HCT116 (cell line): ENCODE measurements around the gene TBC1D12. TPM values are rescaled to one million over a fixed set of nuclear protein-coding genes. Genes with fewer than 3 reads are reported as not detected.

ENCODE experiments used
- ATAC-seq: fragments of 200-7000 bp; cut with Tn5 transposase; 2 replicates; pipeline ENCODE4 v1.9.1; 2020; ENCODE audit warnings: mild to moderate bottlenecking, moderate library complexity
- BruUV-seq: library from RNA; stranded (reverse); fragments of 400-500 nt; replicated peaks from 2 replicates; lab custom pipeline; 2021; lab: Mats Ljungman, UMichigan
- CTCF ChIA-PET: fragments of 300-600 bp; sonication (Branson Sonifier 250); formaldehyde crosslinking; loops from one replicate; lab custom pipeline; 2021; ENCODE audit warnings: antibody characterized with exemption; lab: Charles Lee
- POLR2A ChIA-PET: fragments of 300-600, 350-600 bp; sonication (Branson Sonifier 250); formaldehyde crosslinking; loops from one replicate; lab custom pipeline; 2021; ENCODE audit warnings: antibody characterized with exemption; lab: Charles Lee
- RAD21 ChIA-PET, 2 experiments: fragments of 300-600 bp; sonication (Branson Sonifier 250); formaldehyde crosslinking; loops; one replicate each; lab custom pipeline; 2023; ENCODE audit warnings: low total read pairs in 2 of 2; ENCODE audit not compliant: uncharacterized antibody in 2 of 2, unreplicated experiment in 2 of 2, low non-redundant PET in 1 of 2; lab: Charles Lee
- DNase-seq: peaks from one replicate; pipeline ENCODE4 v3.0.0-alpha.2; 2010; ENCODE audit warnings: low read depth, low spot score
- H2AFZ ChIP-seq: fragments of 200-600 bp; shearing (Covaris generic), sonication (generic); 2 replicates; pipeline ENCODE4 v1.6.1; 2017; ENCODE audit warnings: low read depth, mixed run types, mixed read lengths, antibody characterized with exemption, low read length; ENCODE audit not compliant: poor library complexity, severe bottlenecking
- H3K27ac ChIP-seq: 2 replicates; pipeline ENCODE4 v1.5.1; 2012; ENCODE audit warnings: low read depth, low read length
- H3K27me3 ChIP-seq: fragments of 200-600 bp; sonication (generic); 2 replicates; pipeline ENCODE4 v1.6.1; 2016; ENCODE audit warnings: mixed run types, low read length, mixed read lengths; ENCODE audit not compliant: insufficient read depth
- H3K36me3 ChIP-seq, 2 experiments: fragments of 200-500 bp in 1 of 2; fragments of 200-600 bp in 1 of 2; sonication (Bioruptor generic) in 1 of 2; sonication (generic) in 1 of 2; 2 replicates each; pipeline versions ENCODE4 v1.5.1 to v1.6.1; 2014 to 2016; ENCODE audit warnings: low read length in 2 of 2, inconsistent platforms in 1 of 2, mixed read lengths in 1 of 2, mixed run types in 1 of 2; ENCODE audit not compliant: insufficient read depth in 2 of 2, control insufficient read depth in 1 of 2
- H3K4me1 ChIP-seq, 2 experiments: fragments of 200-600 bp in 1 of 2; sonication (generic) in 1 of 2; 2 replicates each; pipeline versions ENCODE4 v1.5.1 to v1.6.1; 2012 to 2017; ENCODE audit warnings: low read length in 2 of 2, inconsistent platforms in 1 of 2, mild to moderate bottlenecking in 1 of 2, mixed read lengths in 1 of 2, mixed run types in 1 of 2, moderate library complexity in 1 of 2; ENCODE audit not compliant: insufficient read depth in 2 of 2, control insufficient read depth in 1 of 2
- H3K4me2 ChIP-seq: fragments of 200-600 bp; sonication (generic); 2 replicates; pipeline ENCODE4 v1.6.1; 2017; ENCODE audit warnings: mixed run types, low read length, mixed read lengths
- H3K4me3 ChIP-seq, 2 experiments: fragments of 200-600 bp in 1 of 2; sonication (generic) in 1 of 2; replicated peaks in 1 of 2; 2 replicates each; pipeline ENCODE4 v1.5.1; 2011 to 2016; ENCODE audit warnings: low read length in 2 of 2, control low read depth in 1 of 2, low read depth in 1 of 2, mild to moderate bottlenecking in 1 of 2, mixed read lengths in 1 of 2, mixed run types in 1 of 2
- H3K79me2 ChIP-seq: fragments of 200-600 bp; sonication (generic); 2 replicates; pipeline ENCODE4 v1.6.1; 2017; ENCODE audit warnings: mild to moderate bottlenecking, mixed run types, low read length, moderate library complexity, mixed read lengths; ENCODE audit not compliant: insufficient read depth
- H3K9ac ChIP-seq: fragments of 200-600 bp; sonication (generic); 2 replicates; pipeline ENCODE4 v1.6.1; 2016; ENCODE audit warnings: low read length, mixed read lengths
- H3K9me2 ChIP-seq: fragments of 200-600 bp; sonication (generic), shearing (Covaris generic); 2 replicates; pipeline ENCODE4 v1.6.1; 2017; ENCODE audit warnings: mixed run types, mild to moderate bottlenecking, moderate library complexity; ENCODE audit not compliant: insufficient read depth
- H3K9me3 ChIP-seq, 2 experiments: fragments of 200-500 bp in 1 of 2; fragments of 200-600 bp in 1 of 2; sonication (Bioruptor generic) in 1 of 2; sonication (generic) in 1 of 2; 2 replicates each; pipeline ENCODE4 v1.6.1; 2014 to 2017; ENCODE audit warnings: low read length in 2 of 2, mixed read lengths in 2 of 2, inconsistent platforms in 1 of 2, low read depth in 1 of 2, mild to moderate bottlenecking in 1 of 2, mixed run types in 1 of 2, moderate library complexity in 1 of 2; ENCODE audit not compliant: control insufficient read depth in 1 of 2, insufficient read depth in 1 of 2
- H4K20me1 ChIP-seq: fragments of 200-600 bp; sonication (generic), shearing (Covaris generic); 2 replicates; pipeline ENCODE4 v1.6.1; 2017; ENCODE audit warnings: mixed run types, mild to moderate bottlenecking, moderate library complexity; ENCODE audit not compliant: insufficient read depth
- POLR2A ChIP-seq: IDR thresholded peaks from 2 replicates; pipeline ENCODE4 v1.7.0; 2011; ENCODE audit warnings: borderline replicate concordance; ENCODE audit not compliant: insufficient read depth, insufficient read length; ENCODE audit errors: extremely low read depth
- POLR2AphosphoS5 ChIP-seq: IDR thresholded peaks from 2 replicates; pipeline ENCODE4 v1.6.1; 2011; ENCODE audit warnings: mild to moderate bottlenecking, low read depth, low read length, moderate library complexity
- SRF ChIP-seq: IDR thresholded peaks from 2 replicates; pipeline ENCODE4 v1.6.1; 2012; ENCODE audit warnings: low read depth
- ZBTB33 ChIP-seq: IDR thresholded peaks from 2 replicates; pipeline ENCODE4 v1.6.1; 2011; ENCODE audit warnings: mild to moderate bottlenecking, low read length, moderate library complexity; ENCODE audit not compliant: insufficient replicate concordance; ENCODE audit errors: extremely low read depth
- ZFX ChIP-seq: fragments of 450-650 bp; IDR thresholded peaks from 2 replicates; pipeline ENCODE4 v1.6.1; 2017
- intact Hi-C: fragments of 100-400 bp; cut with micrococcal nuclease; formaldehyde crosslinking; loops from 2 replicates; pipeline ENCODE4 v1.10.0; 2022
- total RNA-seq: library from RNA; stranded (reverse); gene quantifications from one replicate; pipeline ENCODE4 v1.2.1, GENCODE V29; 2021; ENCODE audit not compliant: unreplicated experiment

TBC1D12 gene
- total RNA-seq, 1 experiment from 2014 or later: 7.1 TPM

GRCh38 chr10:94398762-94399161, 3.6 kb upstream of the TBC1D12 start:
- Histone ChIP-seq H3K36me3 (no peaks in the 10 kb centered on the region), H2AFZ (no peak overlapping the region), H3K79me2 (peaks cover 6% of the 10 kb centered on the region), H3K27me3 (no peaks in the 10 kb centered on the region), H3K27ac (no peak overlapping the region), H3K9me2 (no peaks in the 10 kb centered on the region), H4K20me1 (no peaks in the 10 kb centered on the region), H3K9me3 (no peaks in the 10 kb centered on the region), H3K9ac (no peak overlapping the region), H3K4me3 (no peak overlapping the region), H3K4me2 (no peak overlapping the region), H3K4me1 (peaks cover 0 to 4% of the 10 kb centered on the region in 2 experiments; a peak in 2 of 4 replicates)
- ChIA-PET CTCF (no interaction called here), RAD21 (no interaction called here), POLR2A (no interaction called here)
- DNase-seq (no peak), ATAC-seq (no peak)
- no peak for TF ChIP-seq POLR2A
- no peak for TF ChIP-seq POLR2AphosphoS5
- intact Hi-C loops: no loop called here
- BruUV-seq: no TSS peak

- RAD21 ChIA-PET: no interaction called here
- CTCF ChIA-PET: interaction anchor here (1.4 kb wide), 1 partner anchor 41 kb away, joined by 5 read pairs; no protein-coding TSS in a partner anchor
- H3K27ac ChIP-seq: peak overlapping the region; percentile 80
- H3K4me3 ChIP-seq: peak overlapping the region; percentile 63 to 70
- H3K9me2 ChIP-seq: no peaks in the 10 kb centered on the region
- POLR2A ChIA-PET: interaction anchor here (0.8 kb wide), 1 partner anchor 11 kb away, joined by 5 read pairs; no protein-coding TSS in a partner anchor
- H3K27me3 ChIP-seq: no peaks in the 10 kb centered on the region
- TF ChIP-seq ZFX (peak; percentile 87), ZBTB33 (no peak), SRF (no peak)
- no peaks in the 10 kb centered on the region for H4K20me1 ChIP-seq
- peaks cover 9 to 28% of the 10 kb centered on the region in 2 experiments for H3K4me1 ChIP-seq
- no peak for DNase-seq
- H3K4me2 ChIP-seq: peak overlapping the region; percentile 80
- H3K36me3 ChIP-seq: no peaks in the 10 kb centered on the region
- H2AFZ ChIP-seq: no peak overlapping the region
- no TSS peak for BruUV-seq
- peak overlapping the region; percentile 80 for H3K9ac ChIP-seq
- intact Hi-C loops: loop anchor here (1.0 kb wide), 1 partner anchor 40 kb away; no protein-coding TSS in a partner anchor
- H3K9me3 ChIP-seq: no peaks in the 10 kb centered on the region
- peaks cover 47% of the 10 kb centered on the region for H3K79me2 ChIP-seq
- ATAC-seq: peak; percentile 23
These were observed 570 bp downstream of the TBC1D12 start for GRCh38 chr10:94402843-94403379.
